HG02840 (cell line): ENCODE data around the gene ANKRD36C.
"Not testable (repeated sequence)": the region's sequence is repeated elsewhere in the genome, so short reads cannot be mapped to it uniquely, and the experiment has no call there.

Experiments
- ATAC-seq: cut with Tn5 transposase; IDR thresholded peaks from one replicate; pipeline ENCODE4 v1.9.1; 2021; ENCODE audit warnings: mild to moderate bottlenecking, moderate library complexity, moderate number of reproducible peaks; ENCODE audit not compliant: unreplicated experiment, low FRiP score

ANKRD36C gene

GRCh38 chr2:95991351-95992094 is at the start of gene ANKRD36C:
Gene ANKRD36C (minus strand): TSS chr2:95991824. CDS start chr2:95991708, 116 bp downstream.
- peak; percentile 81 for ATAC-seq

- ATAC-seq = not testable (repeated sequence)
These were observed 43.9 kb upstream of the ANKRD36C start for GRCh38 chr2:96035554-96035953.

GRCh38 chr2:96034792-96035191 is 43.2 kb upstream of the ANKRD36C start, which contains the start of gene GPAT2:
Gene GPAT2 (minus strand): TSS chr2:96034916. CDS start chr2:96032359, 2,557 bp downstream.
- ATAC-seq = not testable (repeated sequence)

- ATAC-seq = not testable (repeated sequence)
These were observed 42.4 kb upstream of the ANKRD36C start for GRCh38 chr2:96033997-96034396.

- ATAC-seq = not testable (repeated sequence)
These were observed 36.2 kb upstream of the ANKRD36C start for GRCh38 chr2:96027725-96028325.

- ATAC-seq = not testable (repeated sequence)
These were observed 34.1 kb upstream of the ANKRD36C start for GRCh38 chr2:96025755-96026154.

- ATAC-seq = no peak
These were observed 33.5 kb upstream of the ANKRD36C start for GRCh38 chr2:96025194-96025492.

- no peak for ATAC-seq
These were observed 32.9 kb upstream of the ANKRD36C start for GRCh38 chr2:96024336-96025193.

- not testable (repeated sequence) for ATAC-seq
These were observed 32.1 kb upstream of the ANKRD36C start for GRCh38 chr2:96023701-96024100.

- not testable (repeated sequence) for ATAC-seq
These were observed 31.2 kb upstream of the ANKRD36C start for GRCh38 chr2:96022701-96023447.

GRCh38 chr2:96022126-96022525 is 30.5 kb upstream of the ANKRD36C start:
- ATAC-seq = not testable (repeated sequence)

- not testable (repeated sequence) for ATAC-seq
These were observed 29.5 kb upstream of the ANKRD36C start for GRCh38 chr2:96021142-96021541.

- not testable (repeated sequence) for ATAC-seq
These were observed 28.4 kb upstream of the ANKRD36C start for GRCh38 chr2:96019909-96020590.

- not testable (repeated sequence) for ATAC-seq
These were observed 24.7 kb upstream of the ANKRD36C start for GRCh38 chr2:96016321-96016720.

GRCh38 chr2:96012792-96013264 is 21.2 kb upstream of the ANKRD36C start:
- not testable (repeated sequence) for ATAC-seq

- ATAC-seq = not testable (repeated sequence)
These were observed 20.6 kb upstream of the ANKRD36C start for GRCh38 chr2:96012086-96012791.

GRCh38 chr2:96011129-96011455 is 19.5 kb upstream of the ANKRD36C start:
- ATAC-seq = not testable (repeated sequence)

GRCh38 chr2:96010320-96011128 is 18.9 kb upstream of the ANKRD36C start:
- ATAC-seq = peak; percentile 91
